NCI-H2227 (cell line): ENCODE results near the gene CABYR.
A peak's percentile ranks its signal among the peaks of the same experiment; 100 is the strongest.
"Not testable (repeated sequence)": the region's sequence is repeated elsewhere in the genome, so short reads cannot be mapped to it uniquely, and the experiment has no call there.

Experiments
- DNase-seq: peaks from one replicate; lab custom pipeline; 2025; ENCODE audit not compliant: unreplicated experiment; lab: John Stamatoyannopoulos, UW

CABYR gene

DNA sequence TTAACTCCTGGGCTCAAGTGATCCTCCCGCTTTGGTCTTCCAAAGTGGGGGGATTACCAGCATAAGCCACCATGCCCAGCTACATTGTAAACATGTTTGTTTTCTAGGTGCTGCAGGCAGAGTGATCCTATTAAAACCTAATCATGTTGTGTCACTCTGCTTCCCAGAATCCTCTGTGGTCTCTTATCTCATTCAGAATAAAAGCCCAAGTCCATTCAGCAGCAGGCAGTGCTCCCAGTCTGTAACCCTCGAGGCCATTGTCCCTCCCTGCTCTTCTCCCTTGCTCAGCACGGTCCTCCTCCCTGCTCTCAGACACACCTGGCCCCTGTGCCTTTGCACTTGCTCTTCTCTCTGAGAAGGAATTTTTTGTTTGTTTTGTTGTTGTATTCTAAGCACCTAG, 11.1 kb upstream of the CABYR start:
- no peak for DNase-seq

DNA sequence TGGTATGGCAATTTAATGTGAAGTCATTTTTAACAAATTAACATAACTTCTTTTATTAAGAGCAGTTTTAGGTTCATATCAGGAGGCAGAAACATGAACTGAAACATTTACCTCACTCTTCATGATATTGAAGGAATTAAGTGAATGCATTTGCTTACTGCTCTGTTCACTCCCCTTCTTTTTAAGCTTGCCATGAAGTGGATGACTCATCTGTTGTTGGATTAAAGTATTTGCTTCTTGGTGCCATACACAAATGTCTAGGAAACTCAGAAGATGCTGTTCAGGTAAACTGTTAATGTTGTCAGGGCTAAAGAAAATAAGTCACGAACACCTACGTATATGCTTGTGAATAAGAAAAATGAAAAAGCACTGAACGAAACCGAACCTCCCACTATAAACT, 10.2 kb upstream of the CABYR start:
- no peak for DNase-seq

DNA sequence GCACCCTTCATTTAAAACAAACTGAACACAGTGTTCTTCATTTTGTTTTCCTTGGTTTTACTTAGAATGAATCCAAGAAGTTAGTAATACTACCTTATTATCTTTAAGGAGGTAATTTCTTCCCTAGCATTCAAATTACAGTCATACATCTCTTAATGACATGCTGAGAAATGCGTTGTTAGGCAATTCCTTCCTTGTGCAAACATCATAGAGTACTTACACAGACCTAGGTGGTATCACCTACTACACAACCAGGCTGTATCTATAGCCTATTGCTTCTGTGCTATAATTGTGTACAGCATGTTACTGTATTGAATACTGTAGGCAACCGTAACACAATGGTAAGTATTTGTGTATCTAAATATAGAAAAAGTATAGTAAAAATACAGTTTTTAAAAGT, 8.4 kb upstream of the CABYR start:
- DNase-seq, result no peak

DNA sequence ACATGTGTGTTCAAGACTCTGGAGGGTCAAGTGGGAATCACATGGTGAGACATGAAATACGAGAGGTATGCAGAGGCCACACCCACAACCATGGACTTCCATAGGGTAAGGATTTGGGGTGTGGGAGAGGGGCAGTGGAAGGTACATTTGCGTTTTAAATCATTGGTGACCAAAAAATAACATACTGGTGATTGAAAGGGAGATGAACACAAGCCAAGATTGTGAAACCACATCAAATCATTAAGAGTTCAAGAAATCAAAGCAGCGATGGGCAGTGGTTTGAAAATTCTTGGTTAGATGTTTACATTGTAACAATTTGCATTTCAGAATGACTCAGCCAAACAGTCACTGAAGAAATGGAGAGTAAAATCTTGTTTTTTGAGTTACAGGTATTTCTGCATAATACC, 1.9 kb upstream of the CABYR start:
- DNase-seq, result no peak

DNA sequence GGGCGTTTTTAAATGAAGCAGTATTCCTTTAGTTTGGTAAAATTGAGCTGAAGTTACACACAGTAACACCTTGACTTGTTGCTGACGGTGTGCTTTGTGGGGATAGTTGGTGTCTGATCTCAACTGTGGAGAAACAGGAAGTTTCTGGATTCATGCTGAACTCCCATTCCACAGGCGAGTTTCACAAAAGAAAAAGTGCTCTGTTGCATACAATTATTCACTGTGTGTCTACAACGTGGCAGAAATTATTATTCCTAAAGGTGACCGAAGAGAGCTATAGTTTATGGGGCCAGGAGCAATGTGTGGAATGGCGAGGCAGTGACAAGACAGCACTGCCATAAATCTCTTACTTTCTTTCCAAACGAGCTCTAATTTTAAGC, 463 bp upstream of the CABYR start:
- DNase-seq, result no peak

DNA sequence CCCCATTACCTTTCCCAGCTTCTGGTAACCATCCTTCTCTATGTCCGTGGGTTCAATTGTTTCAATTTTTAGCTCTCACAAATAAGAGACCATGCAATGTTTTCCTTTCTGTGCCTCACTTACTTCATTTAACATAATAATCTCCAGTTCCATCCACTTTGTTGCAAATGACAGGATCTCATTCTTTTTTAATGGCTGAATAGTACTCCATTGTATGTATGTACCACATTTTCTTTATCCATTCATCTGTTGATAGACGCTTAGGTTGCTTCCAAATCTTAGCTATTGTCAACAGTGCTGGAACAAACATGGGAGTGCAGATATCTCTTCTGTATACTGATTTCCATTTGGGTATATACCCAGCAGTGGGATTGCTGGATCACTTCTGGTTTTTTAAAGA, 1.8 kb downstream of the CABYR start:
- no peak for DNase-seq

DNA sequence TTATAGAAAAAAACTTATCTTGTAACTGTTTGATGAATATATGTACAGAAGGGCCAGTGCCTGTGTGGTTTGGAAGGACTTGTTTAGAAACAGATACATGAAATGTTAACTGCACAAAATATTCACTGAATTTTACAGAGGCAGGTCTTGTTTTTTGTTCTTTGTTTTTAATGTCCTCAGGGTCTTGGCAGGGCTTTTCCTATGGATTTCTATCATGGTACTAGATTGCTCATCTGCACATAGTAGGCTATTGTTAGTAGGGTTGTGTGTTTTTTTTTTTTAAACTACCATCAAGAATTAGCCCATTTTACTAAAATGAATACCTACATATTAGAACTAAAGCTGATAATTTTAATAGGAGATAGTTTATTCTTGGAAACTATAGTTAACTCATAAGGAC, 3.5 kb downstream of the CABYR start:
- no peak for DNase-seq

DNA sequence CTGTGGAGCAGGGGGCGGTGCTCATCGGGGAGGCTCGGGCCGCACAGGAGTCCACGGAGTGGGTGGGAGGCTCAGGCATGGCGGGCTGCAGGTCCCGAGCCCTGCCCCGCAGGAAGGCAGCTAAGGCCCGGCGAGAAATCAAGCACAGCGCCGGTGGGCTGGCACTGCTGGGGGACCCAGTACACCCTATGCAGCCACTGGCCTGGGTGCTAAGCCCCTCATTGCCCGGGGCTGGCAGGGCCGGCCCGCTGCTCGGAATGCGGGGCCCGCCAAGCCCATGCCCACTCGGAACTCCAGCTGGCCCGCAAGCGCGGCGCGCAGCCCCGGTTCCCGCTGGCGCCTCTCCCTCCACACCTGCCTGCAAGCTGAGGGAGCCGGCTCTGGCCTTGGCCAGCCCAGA, 10.7 kb downstream of the CABYR start:
- DNase-seq, result not testable (repeated sequence)

DNA sequence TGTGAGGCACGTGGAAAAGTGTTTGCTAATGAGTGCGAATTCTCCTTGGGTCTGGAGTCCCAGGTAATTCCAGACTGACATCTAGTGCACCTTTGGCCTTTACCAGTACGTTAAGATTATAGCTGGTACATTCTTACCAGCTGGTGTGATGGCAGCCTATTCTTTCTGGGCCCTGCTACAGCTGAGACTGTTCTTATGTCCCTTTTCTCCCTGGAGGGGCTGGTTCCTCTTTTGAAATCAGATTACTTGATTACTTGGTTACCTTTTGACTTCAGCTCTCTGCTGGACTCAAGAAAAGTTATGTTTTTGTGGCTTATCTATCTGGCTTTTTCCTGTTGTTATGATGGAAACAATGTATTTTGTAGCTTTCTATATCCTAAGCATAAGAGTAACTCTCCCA, 14.5 kb downstream of the CABYR start:
- no peak for DNase-seq

DNA sequence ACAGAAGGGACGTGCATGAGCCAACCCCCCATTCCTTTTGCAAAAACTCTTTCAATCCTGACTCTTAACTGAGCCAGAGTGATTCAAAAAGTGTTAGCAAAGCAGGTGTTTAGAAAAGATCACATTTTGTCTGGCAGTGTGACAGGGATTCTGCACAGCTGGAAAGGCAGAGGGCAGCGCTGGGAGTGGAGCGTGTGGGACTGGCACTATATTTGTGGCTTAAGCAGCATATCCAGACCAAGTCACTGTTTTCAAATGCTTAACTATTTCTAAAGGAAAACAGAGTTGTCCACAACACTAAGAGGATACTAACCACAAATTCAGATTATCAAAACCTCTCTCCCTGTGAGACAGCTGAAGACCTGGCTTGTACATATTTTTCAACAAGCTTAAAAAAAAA, 19.0 kb downstream of the CABYR start:
- peak; percentile 34 for DNase-seq

DNA sequence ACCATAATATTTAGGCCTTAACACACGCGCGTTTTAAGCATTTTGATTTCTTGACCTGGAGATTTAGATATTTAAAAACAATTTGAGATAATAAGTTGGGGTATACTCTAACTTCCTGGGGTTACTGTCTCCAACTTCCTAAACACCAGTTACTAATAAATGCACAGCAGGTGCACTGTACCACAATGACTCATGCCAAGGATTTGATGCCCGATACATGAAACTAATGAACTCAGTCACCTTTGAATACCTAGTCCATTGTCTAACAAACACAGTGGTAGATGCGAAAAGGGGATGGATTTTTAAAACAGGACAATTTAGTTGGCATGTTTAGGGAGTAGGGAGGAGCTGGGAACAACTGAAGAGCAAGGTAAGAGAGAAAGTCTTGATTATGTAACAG, 21.2 kb downstream of the CABYR start:
- no peak for DNase-seq

DNA sequence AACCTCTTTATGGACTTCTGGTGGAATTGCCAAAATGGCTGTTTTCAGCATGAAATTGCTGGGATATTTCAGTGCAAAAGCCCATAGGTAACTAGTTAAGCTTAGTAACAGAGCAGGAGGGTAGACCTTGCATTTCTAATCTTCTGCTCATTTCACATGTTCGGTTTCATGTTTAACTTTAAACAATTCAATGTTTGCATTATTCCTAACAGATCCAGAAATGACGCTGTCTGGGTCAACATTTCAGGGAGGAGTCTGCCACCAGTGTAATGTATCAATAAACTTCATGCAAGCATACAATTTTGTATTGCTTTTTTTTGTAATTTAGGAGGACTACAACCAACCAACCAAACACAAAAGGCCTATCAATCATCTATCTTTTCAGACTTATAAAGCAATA, 22.4 kb downstream of the CABYR start:
- DNase-seq, result no peak

DNA sequence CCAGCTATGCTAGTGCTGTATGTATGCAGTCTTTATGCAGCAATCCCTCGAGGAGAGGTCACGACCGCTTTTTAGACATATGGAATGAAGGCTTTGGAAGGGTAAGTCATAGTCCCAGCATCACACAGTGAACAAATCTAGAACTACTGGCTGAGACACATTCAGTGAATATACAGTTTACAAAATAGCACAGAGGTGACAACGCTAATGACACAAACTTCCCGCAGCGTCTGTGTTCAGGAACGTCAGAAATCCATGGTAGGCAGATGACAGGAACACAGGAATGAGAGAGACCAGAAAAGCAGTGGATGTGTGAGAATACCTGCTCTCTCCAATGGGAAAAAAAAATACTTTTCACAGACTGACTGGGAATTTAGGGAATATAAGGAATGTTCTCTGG, 29.6 kb downstream of the CABYR start:
- no peak for DNase-seq

DNA sequence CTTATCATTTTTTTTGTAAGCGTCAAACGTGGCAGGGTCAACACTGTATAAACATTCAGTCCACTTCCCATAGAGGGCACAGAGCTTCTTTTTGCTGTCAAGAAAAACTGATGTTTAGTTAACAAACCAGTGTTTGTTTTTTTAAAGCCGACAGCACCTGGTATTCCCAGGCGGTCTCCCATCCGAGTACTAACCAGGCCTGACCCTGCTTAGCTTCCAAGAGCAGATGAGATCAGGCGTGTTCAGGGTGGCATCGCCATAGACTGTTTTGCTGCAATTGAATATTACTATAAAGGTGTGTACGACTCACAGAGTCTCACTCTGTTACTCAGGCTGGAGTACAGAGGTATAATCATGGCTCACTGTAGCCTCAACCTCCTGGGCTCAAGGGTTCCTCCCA, 31.5 kb downstream of the CABYR start:
- DNase-seq, result no peak

DNA sequence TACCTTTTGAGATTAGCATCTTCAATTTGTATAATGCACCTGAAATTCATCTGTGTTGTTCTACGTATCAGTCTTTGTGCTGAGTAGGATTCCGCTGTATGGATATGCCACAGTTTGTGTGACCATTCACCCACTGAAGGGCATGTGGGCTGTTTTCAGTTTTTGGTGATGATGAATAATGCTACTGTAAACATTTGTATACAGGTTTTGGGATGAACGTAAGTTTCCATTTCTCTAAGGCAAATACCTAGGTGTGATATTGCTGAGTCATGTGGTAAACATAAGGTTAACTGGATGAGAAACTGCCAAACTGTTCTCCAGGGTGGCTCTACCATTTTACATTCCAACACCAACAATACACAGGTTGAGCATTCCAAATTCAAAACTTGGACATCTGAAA, 35.1 kb downstream of the CABYR start:
- DNase-seq, result no peak

DNA sequence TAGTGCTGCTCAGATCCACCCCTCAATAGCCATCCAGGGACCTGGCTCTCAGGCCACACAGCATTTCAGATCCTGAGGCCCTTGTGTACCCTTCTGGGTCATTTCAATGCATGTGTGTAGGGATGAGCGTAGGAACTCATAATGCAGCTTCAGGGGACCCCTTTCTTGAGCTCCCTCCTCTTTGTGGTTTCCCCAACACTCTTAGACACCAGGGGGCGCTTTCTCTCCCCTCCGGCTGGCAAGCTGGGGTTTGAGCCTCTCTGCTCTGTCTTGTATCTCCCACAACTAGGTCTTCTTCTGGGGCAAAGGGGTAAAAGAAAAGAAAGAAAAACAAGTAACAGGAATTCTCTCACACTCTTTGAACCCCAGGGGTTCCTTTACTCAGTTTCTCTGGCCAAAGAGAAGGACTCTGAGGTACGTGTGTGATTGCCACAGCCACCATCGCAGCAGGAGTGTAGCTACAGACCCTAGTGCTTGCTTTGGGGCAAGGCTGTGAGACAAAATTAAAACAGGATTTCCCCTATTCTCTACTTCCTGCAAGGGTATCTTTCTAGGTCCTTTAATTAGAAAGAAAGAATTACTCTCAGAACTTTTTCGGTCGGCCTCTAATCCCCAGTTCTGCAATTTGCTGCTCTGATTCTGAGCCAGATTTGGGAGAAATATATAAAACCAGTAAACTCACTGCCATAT, 38.0 kb downstream of the CABYR start:
- DNase-seq, result peak; percentile 71

DNA sequence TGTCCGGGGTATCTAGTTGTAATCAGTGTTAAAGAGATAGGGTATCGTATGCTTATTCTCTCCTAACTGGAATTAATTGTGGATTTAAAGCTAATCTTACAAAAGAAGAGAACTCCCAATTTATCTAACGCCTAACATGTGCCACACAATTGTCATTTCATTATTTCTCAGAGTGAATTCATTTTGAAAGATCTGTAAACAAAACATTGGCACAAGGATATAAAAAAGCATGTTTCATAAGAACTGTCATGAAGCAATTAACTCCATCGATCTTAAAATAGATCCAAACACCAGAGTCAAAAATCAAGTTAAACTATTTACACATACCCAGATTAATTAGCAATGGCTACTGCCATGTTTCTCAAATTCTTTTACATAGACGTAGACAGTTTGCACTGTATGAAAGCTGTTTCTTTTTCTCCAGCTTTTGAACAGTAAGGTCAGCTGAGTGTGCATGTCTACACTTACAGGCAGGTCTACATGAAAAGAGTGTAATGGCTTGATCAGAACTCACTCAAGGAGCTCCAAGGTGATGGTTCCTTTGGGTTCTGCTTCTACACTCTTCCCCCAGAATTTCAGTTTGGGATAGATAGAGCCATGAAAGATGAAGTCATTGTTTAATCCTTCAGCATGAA, 38.8 kb downstream of the CABYR start:
- no peak for DNase-seq

DNA sequence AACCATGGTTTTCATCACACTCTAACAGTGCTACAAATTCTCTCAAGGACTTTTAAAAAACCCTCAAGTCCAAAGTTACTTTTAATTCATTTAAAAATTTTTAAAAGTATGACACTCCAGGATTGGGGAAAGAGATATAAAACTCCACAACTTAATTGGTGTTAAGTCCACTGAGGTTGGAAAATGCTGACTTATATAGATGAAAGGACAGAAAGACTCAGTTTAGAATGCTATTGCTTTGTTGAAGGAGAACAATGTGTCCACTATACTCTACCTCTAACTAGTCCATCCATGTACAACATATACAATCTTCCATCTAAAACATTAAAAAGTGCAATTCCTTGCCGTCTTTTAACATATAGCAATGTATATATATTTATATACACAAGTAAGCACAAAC, 41.2 kb downstream of the CABYR start:
- no peak for DNase-seq

DNA sequence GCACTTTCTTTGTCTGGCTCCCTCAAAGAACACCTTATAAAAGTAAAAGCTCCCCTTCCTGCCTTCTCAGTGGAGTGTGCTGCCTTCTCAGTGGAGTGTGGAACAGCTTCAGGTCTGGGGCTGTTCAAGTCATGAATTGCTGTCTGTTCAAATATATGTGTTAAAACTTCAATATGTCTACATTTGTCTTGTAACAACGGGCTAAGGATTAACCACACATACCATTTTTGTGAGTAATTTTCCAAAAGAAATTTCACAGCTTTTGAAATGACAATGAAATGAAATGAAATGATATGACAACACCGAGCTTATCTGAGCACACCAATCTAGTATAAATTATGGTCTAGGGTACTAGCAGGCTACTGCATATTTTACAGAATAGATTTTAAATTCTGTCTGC, 42.9 kb downstream of the CABYR start:
- DNase-seq, result no peak

DNA sequence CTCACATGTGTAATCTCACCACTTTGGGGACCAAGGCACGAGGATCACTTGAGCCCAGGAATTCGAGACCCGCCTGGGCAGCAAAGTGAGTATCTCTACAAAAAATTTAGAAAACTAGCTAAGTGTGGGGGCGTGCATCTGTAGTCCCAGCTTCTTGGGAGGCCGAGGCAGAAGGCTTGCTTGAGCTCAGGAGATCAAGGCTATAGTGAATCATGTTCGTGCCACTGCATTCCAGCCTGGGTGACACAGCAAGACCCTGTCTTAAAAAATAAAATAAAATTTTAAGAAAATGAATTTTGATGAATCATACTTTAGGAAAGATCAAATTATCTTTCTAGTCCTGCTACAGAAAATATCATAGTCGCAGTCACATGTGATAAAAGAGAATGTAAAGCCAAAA, 46.9 kb downstream of the CABYR start:
- no peak for DNase-seq

DNA sequence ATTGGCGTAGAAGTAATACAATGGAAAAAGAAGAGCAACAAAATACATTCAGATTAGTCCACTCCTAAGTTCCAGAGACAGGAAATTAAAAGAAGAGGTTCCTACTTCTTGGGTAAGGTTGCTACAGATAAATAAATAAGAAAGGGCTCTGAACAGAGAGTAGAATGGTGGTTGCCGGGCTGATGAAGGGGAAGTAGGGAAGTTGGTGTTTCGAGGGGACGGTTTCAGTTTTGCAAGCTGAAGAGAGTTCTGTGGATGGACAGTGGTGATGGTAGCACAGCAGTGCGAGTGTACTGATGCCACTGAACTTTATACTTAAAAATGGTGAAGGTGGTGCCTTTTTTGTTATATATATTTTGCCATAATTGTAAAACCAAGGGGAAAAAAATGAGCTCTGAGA, 48.2 kb downstream of the CABYR start:
- DNase-seq, result no peak

DNA sequence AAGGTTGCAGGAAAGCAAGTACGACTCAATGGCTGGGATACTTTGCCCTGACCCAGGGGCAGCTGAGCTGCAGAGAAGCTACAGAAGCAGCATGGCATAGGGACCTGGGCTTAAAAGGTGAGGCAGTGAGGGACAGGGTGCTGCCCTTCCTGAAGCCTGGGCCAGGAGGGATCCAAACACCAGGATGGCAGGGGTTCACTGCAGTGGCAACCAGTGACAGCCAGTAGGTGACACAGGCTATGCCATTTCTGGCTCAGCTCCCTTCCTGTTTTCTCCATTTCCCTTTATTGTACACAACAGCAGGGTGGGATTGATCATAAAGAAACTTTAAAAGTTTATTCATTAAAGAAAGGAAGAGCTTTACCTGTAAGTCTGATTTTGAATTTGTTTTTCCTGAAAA, 48.8 kb downstream of the CABYR start:
- no peak for DNase-seq

DNA sequence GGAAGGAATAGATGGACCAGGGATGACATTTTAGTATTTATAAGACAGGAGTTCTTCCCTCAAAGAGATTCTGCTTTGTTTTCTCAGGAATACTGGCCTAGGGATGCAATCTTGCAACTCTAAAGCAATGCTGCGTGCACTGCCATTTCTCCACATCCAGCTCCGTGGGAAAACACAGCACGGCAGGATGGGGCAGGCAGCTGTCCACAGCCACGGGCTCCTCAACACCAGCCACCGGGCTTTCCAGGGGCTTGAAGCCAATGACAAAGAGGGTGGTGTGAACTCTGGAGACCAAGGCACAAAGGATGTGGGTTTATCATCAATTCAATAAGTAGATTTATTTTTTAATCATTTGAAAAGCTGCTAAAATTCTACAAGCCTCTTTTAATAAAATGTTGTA, 49.3 kb downstream of the CABYR start:
- DNase-seq, result no peak
